Neural progenitor cell (in vitro differentiated cells): ENCODE results near the gene RNF34. TPM values are rescaled to one million over a fixed set of nuclear protein-coding genes. Genes with fewer than 3 reads are reported as not detected.

Experiments
- DNase-seq: peaks from one replicate; pipeline ENCODE4 v3.0.0-alpha.2; 2016; ENCODE audit warnings: low spot score
- H2AFZ ChIP-seq: fragments of 200-600 bp; sonication (generic); replicated peaks from 2 replicates; pipeline ENCODE4 v1.6.1; 2016; ENCODE audit warnings: antibody characterized with exemption
- H3F3A ChIP-seq: fragments of 200-600 bp; sonication (generic); 2 replicates; pipeline ENCODE4 v1.6.1; 2016; ENCODE audit warnings: antibody characterized with exemption, low read depth
- H3K27ac ChIP-seq: fragments of 200-600 bp; sonication (generic); 2 replicates; pipeline ENCODE4 v1.5.1; 2016; ENCODE audit warnings: mild to moderate bottlenecking
- H3K27me3 ChIP-seq: fragments of 200-600 bp; sonication (generic); 2 replicates; pipeline ENCODE4 v1.6.1; 2016; ENCODE audit warnings: mild to moderate bottlenecking, moderate library complexity
- H3K36me3 ChIP-seq: fragments of 200-600 bp; sonication (generic); 2 replicates; pipeline ENCODE4 v1.5.1; 2016
- H3K4me1 ChIP-seq: fragments of 200-600 bp; sonication (generic); 2 replicates; pipeline ENCODE4 v1.6.1; 2016; ENCODE audit warnings: mixed run types
- H3K4me2 ChIP-seq: fragments of 200-600 bp; sonication (generic); 2 replicates; pipeline ENCODE4 v1.6.1; 2016
- H3K4me3 ChIP-seq: fragments of 200-600 bp; sonication (generic); 2 replicates; pipeline ENCODE4 v1.5.1; 2016
- H3K79me2 ChIP-seq: fragments of 200-600 bp; sonication (generic); 2 replicates; pipeline ENCODE4 v1.6.1; 2016; ENCODE audit warnings: low read depth
- H3K9ac ChIP-seq: fragments of 200-600 bp; sonication (generic); 2 replicates; pipeline ENCODE4 v1.6.1; 2016
- H3K9me3 ChIP-seq: fragments of 200-600 bp; sonication (generic); 2 replicates; pipeline ENCODE4 v1.5.1; 2016; ENCODE audit warnings: low read depth
- H4K20me1 ChIP-seq: fragments of 200-600 bp; sonication (generic); 2 replicates; pipeline ENCODE4 v1.6.1; 2016; ENCODE audit warnings: low read depth
- H3K27ac Mint-ChIP-seq: 3 replicates; pipeline ENCODE4 v1.8.0; 2021; ENCODE audit warnings: mixed read lengths
- H3K27me3 Mint-ChIP-seq: 2 replicates; pipeline ENCODE4 v1.8.0; 2022; ENCODE audit warnings: low read depth, mild to moderate bottlenecking, inconsistent platforms, moderate library complexity, mixed read lengths; ENCODE audit not compliant: insufficient read depth
- H3K36me3 Mint-ChIP-seq: 3 replicates; pipeline ENCODE4 v1.8.0; 2021; ENCODE audit warnings: mixed read lengths
- H3K4me1 Mint-ChIP-seq: 3 replicates; pipeline ENCODE4 v1.8.0; 2021; ENCODE audit warnings: mixed read lengths
- H3K4me3 Mint-ChIP-seq: 3 replicates; pipeline ENCODE4 v1.8.0; 2021; ENCODE audit warnings: mild to moderate bottlenecking, moderate library complexity, mixed read lengths
- H3K9me3 Mint-ChIP-seq: 3 replicates; pipeline ENCODE4 v1.8.0; 2020; ENCODE audit warnings: mixed read lengths
- CTCF ChIP-seq: fragments of 200-600 bp; sonication (generic); IDR thresholded peaks from 2 replicates; pipeline ENCODE4 v1.5.1; 2017; ENCODE audit warnings: antibody characterized with exemption, mild to moderate bottlenecking
- EZH2 ChIP-seq: fragments of 200-600 bp; sonication (generic); IDR thresholded peaks from 2 replicates; pipeline ENCODE4 v1.6.1; 2017; ENCODE audit warnings: antibody characterized with exemption, mild to moderate bottlenecking, moderate library complexity
- EZH2phosphoT487 ChIP-seq: fragments of 200-600 bp; sonication (generic); IDR thresholded peaks from 2 replicates; pipeline ENCODE4 v1.6.1; 2017; ENCODE audit warnings: antibody characterized with exemption
- total RNA-seq: library from RNA; depleted of rRNA; stranded (reverse); fragments of >200 nt; gene quantifications from 2 replicates; pipeline ENCODE4 v1.2.3, GENCODE V29; 2015; ENCODE audit warnings: low replicate concordance

Gene RNF34
- total RNA-seq = 57.8 and 65.8 TPM in 2 replicates

- TF ChIP-seq CTCF (no peak), EZH2 (no peak), EZH2phosphoT487 (no peak)
- peaks cover 2% of the 10 kb centered on the region for H3K27me3 Mint-ChIP-seq
- Histone ChIP-seq H3K27me3 (no peaks in the 10 kb centered on the region), H3K9me3 (no peaks in the 10 kb centered on the region), H4K20me1 (peaks cover 22% of the 10 kb centered on the region), H3K4me3 (peak within 1 kb of the TSS; percentile 64), H3K9ac (peak within 1 kb of the TSS; percentile 59), H3K4me2 (peak within 1 kb of the TSS; percentile 90), H3K4me1 (peaks cover 24% of the 10 kb centered on the region), H2AFZ (peak within 1 kb of the TSS; percentile 7), H3K79me2 (peaks cover 56% of the 10 kb centered on the region), H3F3A (peaks cover 20% of the 10 kb centered on the region), H3K27ac (peak within 1 kb of the TSS; percentile 54), H3K36me3 (no peaks in the 10 kb centered on the region)
- H3K4me3 Mint-ChIP-seq = peak within 1 kb of the TSS; percentile 96
- H3K27ac Mint-ChIP-seq = peak within 1 kb of the TSS; percentile 86
- peaks cover 2% of the 10 kb centered on the region for H3K9me3 Mint-ChIP-seq
- H3K36me3 Mint-ChIP-seq = peaks cover 2% of the 10 kb centered on the region
- H3K4me1 Mint-ChIP-seq = peaks cover 24% of the 10 kb centered on the region
- DNase-seq = peak; percentile 100
Measured at GRCh38 chr12:121399391-121400331, at the start of gene RNF34. RNF34 (plus strand) TSS chr12:121400118; CDS start chr12:121400213, 95 bp downstream.

GRCh38 chr12:121351820-121352681 is 47.9 kb upstream of the RNF34 start, which contains the start of gene ANAPC5:
ANAPC5 (minus strand) TSS chr12:121352411; CDS start chr12:121352340, 71 bp downstream.
- H3K36me3 Mint-ChIP-seq = peaks cover 2% of the 10 kb centered on the region
- Histone ChIP-seq H3K36me3 (peaks cover under 1% of the 10 kb centered on the region), H3K27ac (peak within 1 kb of the TSS; percentile 69), H3K4me2 (peak within 1 kb of the TSS; percentile 84), H3K79me2 (peaks cover 41% of the 10 kb centered on the region), H3K4me1 (peaks cover 4% of the 10 kb centered on the region), H3K9me3 (no peaks in the 10 kb centered on the region), H3K27me3 (no peaks in the 10 kb centered on the region), H3K4me3 (peak within 1 kb of the TSS; percentile 74), H3K9ac (peak within 1 kb of the TSS; percentile 68), H3F3A (peaks cover 17% of the 10 kb centered on the region), H4K20me1 (no peaks in the 10 kb centered on the region), H2AFZ (peak within 1 kb of the TSS; percentile 58)
- peak within 1 kb of the TSS; percentile 96 for H3K27ac Mint-ChIP-seq
- peak; percentile 96 for DNase-seq
- peaks cover 3% of the 10 kb centered on the region for H3K27me3 Mint-ChIP-seq
- H3K9me3 Mint-ChIP-seq = no peaks in the 10 kb centered on the region
- TF ChIP-seq EZH2phosphoT487 (no peak), EZH2 (no peak), CTCF (no peak)
- peaks cover 11% of the 10 kb centered on the region for H3K4me1 Mint-ChIP-seq
- H3K4me3 Mint-ChIP-seq = peak within 1 kb of the TSS; percentile 99

- Histone ChIP-seq H3K79me2 (peaks cover 41% of the 10 kb centered on the region), H3K9me3 (no peaks in the 10 kb centered on the region), H3K4me1 (peaks cover 4% of the 10 kb centered on the region), H3K4me2 (peak overlapping the region; percentile 74), H3F3A (peaks cover 17% of the 10 kb centered on the region), H3K4me3 (peak overlapping the region; percentile 74), H3K27me3 (no peaks in the 10 kb centered on the region), H3K36me3 (no peaks in the 10 kb centered on the region), H3K9ac (no peak overlapping the region), H2AFZ (peak overlapping the region; percentile 34), H4K20me1 (no peaks in the 10 kb centered on the region), H3K27ac (no peak overlapping the region)
- Mint-ChIP-seq H3K4me3 (peak overlapping the region; percentile 99), H3K36me3 (peaks cover 2% of the 10 kb centered on the region), H3K4me1 (peaks cover 11% of the 10 kb centered on the region), H3K27me3 (peaks cover 3% of the 10 kb centered on the region), H3K9me3 (no peaks in the 10 kb centered on the region), H3K27ac (peak overlapping the region; percentile 96)
- peak; percentile 82 for DNase-seq
- TF ChIP-seq CTCF (no peak), EZH2phosphoT487 (no peak), EZH2 (no peak)
Measured at GRCh38 chr12:121352682-121353018, 47.3 kb upstream of the RNF34 start.
